MM.1S (cell line): ENCODE data around the gene CRYZL1.

ENCODE experiments used
- CTCF ChIP-seq: fragments of 300-600 bp; sonication (generic); IDR thresholded peaks from 2 replicates; pipeline ENCODE4 v1.5.1; 2016; ENCODE audit warnings: antibody characterized with exemption, low read length, mixed read lengths
- EZH2 ChIP-seq: fragments of 300-600 bp; sonication (generic); optimal IDR thresholded peaks from 2 replicates; pipeline ENCODE3; 2017; ENCODE audit warnings: low read depth, mild to moderate bottlenecking, antibody characterized with exemption, low read length, mixed read lengths

- TF ChIP-seq CTCF (no peak), EZH2 (no peak)
Measured at GRCh38 chr21:33655588-33656221, 14.2 kb upstream of the CRYZL1 start.
